ELR (cell line): ENCODE data around the gene LHFPL4.
"Not testable (repeated sequence)": the region's sequence is repeated elsewhere in the genome, so short reads cannot be mapped to it uniquely, and the experiment has no call there.

Source experiments
- DNase-seq: peaks from one replicate; pipeline ENCODE4 v3.0.0-alpha.2; 2015; ENCODE audit warnings: low read depth

Gene LHFPL4

DNA sequence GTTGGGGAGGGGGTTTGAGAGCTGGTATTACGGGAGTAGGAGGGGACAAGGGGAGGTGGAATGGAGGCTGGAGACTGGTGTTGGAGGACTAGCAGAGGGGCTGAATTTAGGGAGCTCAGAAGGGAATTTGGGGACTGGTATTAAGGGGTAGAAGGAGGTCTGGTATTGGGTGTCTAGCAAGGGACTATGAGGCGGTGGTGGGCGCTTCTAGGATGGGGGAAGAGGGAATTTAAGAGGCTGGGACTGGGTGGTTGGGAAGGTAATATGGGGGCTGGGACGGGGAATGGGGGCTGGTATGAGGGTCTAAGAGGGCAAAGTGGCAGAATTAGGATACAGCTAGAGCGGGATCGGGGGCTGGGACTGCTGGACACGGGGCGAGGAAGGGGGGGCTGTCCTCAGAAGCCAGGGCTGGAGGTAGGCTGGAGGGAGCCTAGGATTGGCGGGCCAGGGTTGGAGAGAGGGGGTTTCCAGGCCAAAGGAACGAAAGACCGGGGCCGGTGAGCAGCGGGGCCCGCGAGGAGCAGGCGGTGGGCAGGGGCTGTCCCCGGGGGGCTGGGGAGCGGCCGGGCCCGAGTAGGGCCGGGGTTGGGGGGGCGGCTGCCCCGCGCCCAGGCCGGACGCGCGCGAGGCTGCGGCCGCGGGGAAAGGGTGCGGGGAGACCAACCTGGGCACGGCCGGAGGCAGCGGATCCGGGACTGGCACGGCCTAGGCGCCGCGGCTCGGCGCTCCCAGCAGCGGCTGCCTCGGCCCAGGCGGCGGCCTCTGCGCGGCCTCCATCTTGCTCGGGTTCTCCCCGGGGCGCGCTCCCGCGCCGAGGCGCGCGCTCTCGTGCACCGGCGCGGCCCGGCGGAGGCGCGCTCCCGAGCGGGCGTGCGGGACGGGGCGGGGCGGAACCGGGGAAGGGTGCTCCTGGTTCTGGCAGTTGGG, at the start of gene LHFPL4:
LHFPL4 (minus strand) TSS at position 802 of the 927 bp plus-strand sequence. CDS start 1,143 bp downstream, outside the sequence.
- DNase-seq, result no peak

GRCh38 chr3:9602620-9603019, 49.0 kb upstream of the LHFPL4 start:
- DNase-seq, result no peak

GRCh38 chr3:9601006-9601581, 47.5 kb upstream of the LHFPL4 start:
- DNase-seq, result not testable (repeated sequence)

GRCh38 chr3:9600597-9600996, 47.0 kb upstream of the LHFPL4 start:
- DNase-seq, result no peak

DNA sequence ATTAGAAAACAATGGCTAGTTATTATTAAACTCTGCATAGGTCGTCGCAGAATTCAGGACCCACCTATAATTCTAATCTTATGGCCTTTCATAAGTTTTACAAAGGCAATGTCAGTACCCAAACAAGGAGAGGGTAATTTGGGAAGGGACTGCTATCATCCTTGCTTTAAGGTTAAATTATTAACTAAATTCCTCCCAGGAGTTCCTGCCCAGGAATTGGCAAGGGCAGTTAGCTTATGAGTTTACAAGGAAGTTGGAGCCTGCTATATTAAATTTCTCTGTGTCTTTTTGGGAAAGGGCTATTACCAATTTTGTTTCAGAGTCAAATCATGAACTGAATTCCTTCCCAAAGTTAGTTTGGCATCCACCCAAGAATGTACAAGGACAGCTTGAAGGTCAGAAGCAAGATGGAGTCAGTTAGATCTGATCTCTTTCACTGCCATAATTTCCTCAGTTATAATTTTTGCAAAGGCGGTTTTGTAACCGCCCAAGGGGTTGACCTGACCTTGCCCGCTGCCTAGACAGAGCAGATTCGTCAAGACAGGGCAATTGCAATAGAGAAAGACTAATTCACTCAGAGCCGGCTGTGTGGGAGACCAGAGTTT, 45.3 kb upstream of the LHFPL4 start:
- no peak for DNase-seq

DNA sequence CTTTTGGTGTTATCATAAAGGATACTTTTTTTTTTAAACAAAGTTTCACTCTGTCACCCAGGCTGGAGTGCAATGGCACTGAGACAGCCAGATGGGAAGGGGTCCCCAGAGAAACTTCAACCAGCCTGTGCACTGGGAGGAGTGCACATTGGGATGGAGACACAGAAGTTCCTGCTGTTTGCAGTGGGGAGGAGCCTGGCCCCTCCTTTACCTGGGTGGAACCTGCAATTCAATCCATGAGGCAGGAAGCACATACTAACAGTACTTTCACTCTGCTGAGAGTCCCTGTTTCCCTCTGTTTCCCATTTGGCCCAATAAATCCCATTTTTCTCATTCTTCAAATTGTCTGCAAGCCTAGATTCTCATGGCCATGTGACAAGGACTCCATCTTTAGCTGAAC, 42.3 kb upstream of the LHFPL4 start:
- no peak for DNase-seq

DNA sequence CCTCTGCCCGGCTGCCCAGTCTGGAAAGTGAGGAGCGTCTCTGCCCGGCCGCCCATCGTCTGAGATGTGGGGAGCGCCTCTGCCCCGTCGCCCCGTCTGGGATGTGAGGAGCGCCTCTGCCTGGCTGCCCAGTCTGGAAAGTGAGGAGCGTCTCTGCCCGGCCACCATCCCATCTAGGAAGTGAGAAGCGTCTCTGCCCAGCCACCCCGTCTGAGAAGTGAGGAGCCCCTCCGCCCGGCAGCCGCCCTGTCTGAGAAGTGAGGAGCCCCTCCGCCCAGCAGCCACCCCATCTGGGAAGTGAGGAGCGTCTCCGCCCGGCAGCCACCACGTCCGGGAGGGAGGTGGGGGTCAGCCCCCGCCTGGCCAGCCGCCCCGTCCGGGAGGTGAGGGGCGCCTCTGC, 38.2 kb upstream of the LHFPL4 start:
- not testable (repeated sequence) for DNase-seq

DNA sequence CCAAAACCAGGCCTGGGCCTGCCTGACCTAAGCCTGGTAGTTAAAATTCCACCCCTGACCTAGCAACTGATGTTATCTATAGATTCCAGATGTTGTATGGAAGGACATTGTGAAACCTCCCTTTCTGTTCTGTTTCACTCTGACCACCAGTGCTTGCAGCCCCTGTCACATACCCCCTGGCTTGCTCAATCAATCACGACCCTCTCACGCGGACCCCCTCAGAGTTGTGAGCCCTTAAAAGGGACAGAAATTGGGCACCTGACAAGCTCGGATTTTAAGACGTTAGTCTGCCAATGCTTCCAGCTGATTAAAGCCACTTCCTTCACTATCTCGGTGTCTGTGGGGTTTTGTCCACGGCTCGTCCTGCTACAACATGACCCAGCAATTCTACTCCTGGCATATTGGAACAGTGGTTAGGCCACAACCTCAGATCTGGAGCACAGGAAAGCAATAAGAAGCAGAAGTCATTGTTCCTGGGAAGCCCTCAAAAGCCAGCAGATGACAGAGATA, 36.7 kb upstream of the LHFPL4 start:
- DNase-seq, result no peak

- DNase-seq, result no peak
Measured at GRCh38 chr3:9583792-9584191, 30.2 kb upstream of the LHFPL4 start.

- no peak for DNase-seq
Measured at GRCh38 chr3:9583371-9583770, 29.7 kb upstream of the LHFPL4 start.

GRCh38 chr3:9582332-9582731, 28.7 kb upstream of the LHFPL4 start:
- DNase-seq, result no peak

- DNase-seq, result no peak
Measured at GRCh38 chr3:9581742-9582141, 28.1 kb upstream of the LHFPL4 start.

- no peak for DNase-seq
Measured at GRCh38 chr3:9569054-9569453, 15.4 kb upstream of the LHFPL4 start.

DNA sequence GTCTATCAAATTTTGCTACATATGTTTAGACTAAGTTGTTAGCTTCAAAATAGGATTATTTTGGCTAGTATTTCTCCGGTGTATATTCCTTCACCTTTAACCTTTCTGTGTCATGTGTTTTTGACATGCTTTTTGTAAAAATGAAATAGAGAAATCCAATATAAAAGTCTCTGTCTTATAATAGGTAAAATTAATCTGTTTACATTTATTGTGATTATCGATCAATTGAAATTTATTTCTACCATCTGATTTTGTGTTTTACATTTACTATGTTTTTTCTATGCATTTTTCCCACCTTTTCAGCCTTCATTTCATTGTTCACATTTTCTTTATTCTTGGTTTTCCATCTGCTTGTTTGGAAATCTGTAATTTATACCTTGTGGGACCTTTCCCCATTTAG, 11.7 kb upstream of the LHFPL4 start:
- DNase-seq, result no peak

DNA sequence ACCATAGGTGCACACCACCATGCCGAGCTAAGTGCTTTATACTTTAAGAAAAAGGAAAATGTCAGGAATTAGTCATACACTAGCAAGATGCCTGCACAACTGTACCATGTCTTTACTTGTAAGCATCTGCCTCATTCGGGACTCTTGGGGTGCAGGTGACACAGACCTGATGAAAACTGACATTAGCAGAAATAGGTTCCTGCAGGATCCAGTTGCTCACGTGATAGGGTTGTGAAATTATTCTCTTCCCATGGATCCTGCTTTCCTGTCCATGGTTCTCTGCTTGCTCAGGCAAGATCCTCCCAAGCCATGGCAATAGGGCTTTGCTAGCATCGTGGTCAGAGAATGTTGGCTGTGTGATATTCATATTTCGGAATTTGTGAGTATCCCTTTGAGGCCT, 10.2 kb upstream of the LHFPL4 start:
- no peak for DNase-seq

GRCh38 chr3:9560056-9560455, 6.4 kb upstream of the LHFPL4 start:
- DNase-seq, result not testable (repeated sequence)

DNA sequence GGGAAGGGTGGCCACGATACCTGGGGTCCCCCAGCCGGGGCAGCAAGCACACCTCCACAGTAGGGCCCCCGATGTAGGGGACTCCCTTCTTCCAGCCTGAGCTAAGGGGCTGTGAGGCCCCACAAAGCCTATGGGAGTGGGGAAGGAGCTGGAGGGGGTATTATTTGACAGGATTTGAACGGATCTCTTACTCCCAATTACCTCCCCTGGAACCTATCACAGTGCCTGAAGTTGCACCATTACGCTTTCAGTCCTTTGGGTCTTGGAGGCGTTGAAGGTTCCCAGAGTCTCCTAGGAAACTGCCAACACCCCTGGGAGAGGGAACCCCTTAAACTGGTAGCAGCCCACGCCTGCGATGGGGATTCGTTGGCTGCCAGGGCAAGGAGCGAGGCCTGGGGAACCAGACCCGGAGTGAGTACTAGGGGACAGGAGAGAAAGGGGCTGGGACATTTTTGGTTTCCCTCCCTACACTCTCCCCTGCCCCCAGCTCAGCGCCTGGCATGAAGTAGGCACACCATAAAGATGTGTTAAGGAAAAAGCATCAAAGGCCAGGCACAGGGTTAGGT, 409 bp upstream of the LHFPL4 start:
- no peak for DNase-seq

DNA sequence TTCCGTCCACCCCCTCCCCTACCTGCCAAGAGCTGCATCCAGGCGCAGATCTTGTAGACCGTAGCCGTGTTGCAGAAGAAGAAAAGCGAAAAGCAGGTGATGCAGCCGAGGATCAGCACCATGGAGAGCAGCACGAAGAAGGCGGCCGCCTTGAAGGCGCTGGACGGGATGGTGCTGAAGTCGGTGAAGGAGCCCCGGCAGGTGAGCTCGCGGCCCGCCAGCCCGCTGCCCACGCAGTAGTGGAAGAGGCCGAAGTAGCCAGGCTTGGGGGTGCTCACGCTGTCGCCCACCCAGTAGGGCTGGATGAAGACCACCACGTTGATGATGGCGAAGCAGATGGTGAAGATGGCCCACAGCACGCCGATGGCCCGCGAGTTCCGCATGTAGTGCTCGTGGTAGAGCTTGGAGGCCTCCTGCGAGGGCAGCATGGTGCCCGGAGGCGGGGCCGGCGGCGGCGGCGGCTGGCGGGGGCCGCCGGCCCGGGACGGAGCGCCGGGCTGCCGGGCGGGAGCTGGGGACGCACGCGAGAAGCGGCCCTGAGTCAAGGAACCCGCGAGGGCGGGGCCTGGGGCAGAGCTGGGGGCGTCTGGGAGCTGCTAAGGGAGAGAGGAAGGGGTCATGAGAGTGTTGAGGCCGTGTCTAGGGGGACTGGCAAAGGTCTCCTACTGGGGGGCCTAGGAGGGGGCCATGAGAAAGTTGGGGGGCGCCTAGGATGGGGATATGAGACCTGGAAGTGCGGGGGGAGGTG, 1.2 kb downstream of the LHFPL4 start:
- DNase-seq, result peak; percentile 6

GRCh38 chr3:9550999-9551398, 2.6 kb downstream of the LHFPL4 start:
- DNase-seq, result no peak

- no peak for DNase-seq
Measured at GRCh38 chr3:9549600-9549999, 4.0 kb downstream of the LHFPL4 start.

- DNase-seq, result no peak
Measured at GRCh38 chr3:9548991-9549390, 4.6 kb downstream of the LHFPL4 start.

- DNase-seq, result no peak
Measured at GRCh38 chr3:9542182-9542581, 11.4 kb downstream of the LHFPL4 start.
